Endothelial cell of umbilical vein (primary cell): ENCODE data around the gene LTO1. TPM values are rescaled to one million over a fixed set of nuclear protein-coding genes. Genes with fewer than 3 reads are reported as not detected.

ENCODE experiments used
- BruUV-seq: library from RNA; stranded (reverse); fragments of 400-500 nt; replicated peaks from 2 replicates; lab custom pipeline; 2021; lab: Mats Ljungman, UMichigan
- CTCF ChIA-PET: fragments of 300-600, 350-600 bp; sonication (Branson Sonifier 250); formaldehyde crosslinking; loops from one replicate; lab custom pipeline; 2021; ENCODE audit warnings: antibody characterized with exemption, inconsistent platforms; lab: Charles Lee
- POLR2A ChIA-PET: fragments of 300-600, 350-600 bp; sonication (Branson Sonifier 250); formaldehyde crosslinking; loops from one replicate; lab custom pipeline; 2021; ENCODE audit warnings: antibody characterized with exemption, inconsistent platforms; lab: Charles Lee
- DNase-seq: peaks from one replicate; pipeline ENCODE4 v3.0.0-alpha.2; 2011; ENCODE audit warnings: low read depth, low spot score
- FAIRE-seq: peaks from 2 replicates; lab custom pipeline; 2011; peaks lifted over from hg19 to GRCh38; lab: Jason Lieb, UNC
- H2AFZ ChIP-seq: 2 replicates; pipeline ENCODE4 v1.6.0; 2012; ENCODE audit warnings: low read depth, low read length, control low read depth, inconsistent platforms
- H3K27ac ChIP-seq: 2 replicates; pipeline ENCODE4 v1.5.1; 2011; ENCODE audit warnings: low read depth, mild to moderate bottlenecking, control low read depth, low read length, moderate library complexity; ENCODE audit not compliant: insufficient read depth
- H3K27me3 ChIP-seq, 2 experiments: 2 replicates each; pipeline versions ENCODE4 v1.6.0 to v1.6.1; 2011; ENCODE audit warnings: low read length in 2 of 2, mixed read lengths in 1 of 2; ENCODE audit not compliant: control insufficient read depth in 2 of 2, insufficient read depth in 2 of 2
- H3K36me3 ChIP-seq, 2 experiments: 2 replicates in 1 of 2; 3 replicates in 1 of 2; pipeline ENCODE4 v1.5.1; 2011; ENCODE audit warnings: low read length in 2 of 2, mild to moderate bottlenecking in 1 of 2, moderate library complexity in 1 of 2; ENCODE audit not compliant: control insufficient read depth in 2 of 2, insufficient read depth in 2 of 2; ENCODE audit errors: extremely low read depth in 1 of 2
- H3K4me1 ChIP-seq: 3 replicates; pipeline ENCODE4 v1.5.1; 2011; ENCODE audit warnings: mild to moderate bottlenecking, low read length; ENCODE audit not compliant: control insufficient read depth, insufficient read depth; ENCODE audit errors: extremely low read depth
- H3K4me2 ChIP-seq: 2 replicates; pipeline ENCODE4 v1.6.1; 2011; ENCODE audit warnings: low read length, control low read depth, mixed read lengths; ENCODE audit not compliant: insufficient read depth
- H3K4me3 ChIP-seq, 3 experiments: fragments of 200-600 bp in 1 of 3; sonication (generic), shearing (Covaris generic) in 1 of 3; replicated peaks in 1 of 3; 2 replicates each; pipeline ENCODE4 v1.5.1; 2011 to 2016; ENCODE audit warnings: control low read depth in 3 of 3, low read length in 3 of 3, mild to moderate bottlenecking in 2 of 3, inconsistent platforms in 1 of 3, low read depth in 1 of 3, moderate library complexity in 1 of 3; ENCODE audit not compliant: insufficient read depth in 1 of 3
- H3K79me2 ChIP-seq: 2 replicates; pipeline ENCODE4 v1.6.0; 2012; ENCODE audit warnings: low read length, inconsistent platforms; ENCODE audit not compliant: control insufficient read depth, insufficient read depth
- H3K9ac ChIP-seq: replicated peaks from 2 replicates; pipeline ENCODE3; 2011; ENCODE audit warnings: low read length, control low read depth; ENCODE audit not compliant: insufficient read depth; ENCODE audit errors: extremely low read depth
- H3K9me1 ChIP-seq: replicated peaks from 3 replicates; pipeline ENCODE4 v1.6.0; 2011; ENCODE audit warnings: mild to moderate bottlenecking, low read length; ENCODE audit not compliant: control insufficient read depth, insufficient read depth; ENCODE audit errors: extremely low read depth
- H3K9me3 ChIP-seq: replicated peaks from 2 replicates; pipeline ENCODE4 v1.5.1; 2012; ENCODE audit warnings: low read length, inconsistent platforms; ENCODE audit not compliant: control insufficient read depth, insufficient read depth
- H4K20me1 ChIP-seq: replicated peaks from 2 replicates; pipeline ENCODE3; 2011; ENCODE audit warnings: mild to moderate bottlenecking, low read length; ENCODE audit not compliant: control insufficient read depth, insufficient read depth; ENCODE audit errors: extremely low read depth
- EZH2 ChIP-seq: IDR thresholded peaks from 2 replicates; pipeline ENCODE4 v1.6.1; 2012; ENCODE audit warnings: borderline replicate concordance, low read depth, mild to moderate bottlenecking, moderate library complexity, low read length, inconsistent platforms; ENCODE audit not compliant: severe bottlenecking
- FOS ChIP-seq: IDR thresholded peaks from 2 replicates; pipeline ENCODE4 v1.6.1; 2011; ENCODE audit warnings: mild to moderate bottlenecking, low read length, moderate library complexity, borderline replicate concordance; ENCODE audit not compliant: insufficient read depth
- GATA2 ChIP-seq: IDR thresholded peaks from 2 replicates; pipeline ENCODE4 v1.7.0; 2011; ENCODE audit warnings: low read depth, mild to moderate bottlenecking, moderate library complexity, mixed read lengths, low read length; ENCODE audit not compliant: insufficient read length, insufficient read depth
- JUN ChIP-seq: IDR thresholded peaks from 2 replicates; pipeline ENCODE4 v1.6.1; 2011; ENCODE audit warnings: borderline replicate concordance, low read depth; ENCODE audit not compliant: insufficient read length, insufficient read depth
- MYC ChIP-seq: IDR thresholded peaks from one replicate; pipeline ENCODE4 v1.6.1; 2011; ENCODE audit warnings: mild to moderate bottlenecking, low read depth, low read length
- POLR2A ChIP-seq: IDR thresholded peaks from 2 replicates; pipeline ENCODE4 v1.6.1; 2012; ENCODE audit warnings: low read depth, mild to moderate bottlenecking, control low read depth, low read length
- POLR2AphosphoS5 ChIP-seq: IDR thresholded peaks from 2 replicates; pipeline ENCODE4 v1.6.1; 2012; ENCODE audit warnings: low read depth, mild to moderate bottlenecking, control low read depth, low read length, moderate library complexity; ENCODE audit not compliant: insufficient read depth
- dilution Hi-C: fragments of 300-500 bp; cut with MboI; formaldehyde crosslinking; loops from one replicate; pipeline ENCODE4 v1.15.0; 2019; ENCODE audit warnings: low sequenced_read_pairs; ENCODE audit not compliant: extremely low pct_ligation_motif_present
- intact Hi-C: fragments of 100-400 bp; cut with micrococcal nuclease; formaldehyde crosslinking; loops from one replicate; pipeline ENCODE4 v1.10.0; 2022
- polyA plus RNA-seq, 4 experiments: library from polyadenylated mRNA; depleted of rRNA in 3 of 4; stranded (reverse) in 3 of 4; unstranded in 1 of 4; fragments of >200 nt; gene quantifications; 2 replicates each; pipeline versions ENCODE4 v1.2.1 to v1.2.3, GENCODE V29; 2011 to 2012; ENCODE audit warnings: missing spikeins in 1 of 4
- total RNA-seq: library from RNA; stranded (reverse); gene quantifications from 2 replicates; pipeline ENCODE4 v1.2.3, GENCODE V29; 2021
- TF ChIP-seq, protein P1 (sequence below), 2 donors: IDR thresholded peaks; 1 replicate in 1 of 2; 2 replicates in 1 of 2; pipeline ENCODE4 v1.5.1; 2011; ENCODE audit warnings: low read length in 2 of 2, mild to moderate bottlenecking in 2 of 2, moderate library complexity in 2 of 2, control low read depth in 1 of 2, inconsistent platforms in 1 of 2, low read depth in 1 of 2; ENCODE audit not compliant: insufficient read depth in 1 of 2; ENCODE audit errors: extremely low read depth in 1 of 2
- TF ChIP-seq, protein P2 (sequence below): IDR thresholded peaks from 2 replicates; pipeline ENCODE4 v1.6.1; 2011; ENCODE audit not compliant: insufficient read depth, insufficient read length

LTO1 gene
- total and polyA plus RNA-seq, 2 donors (not counting 3 experiments of a cell fraction or from before 2014, with no cell fraction given), result 26.8 to 30.9 TPM

DNA sequence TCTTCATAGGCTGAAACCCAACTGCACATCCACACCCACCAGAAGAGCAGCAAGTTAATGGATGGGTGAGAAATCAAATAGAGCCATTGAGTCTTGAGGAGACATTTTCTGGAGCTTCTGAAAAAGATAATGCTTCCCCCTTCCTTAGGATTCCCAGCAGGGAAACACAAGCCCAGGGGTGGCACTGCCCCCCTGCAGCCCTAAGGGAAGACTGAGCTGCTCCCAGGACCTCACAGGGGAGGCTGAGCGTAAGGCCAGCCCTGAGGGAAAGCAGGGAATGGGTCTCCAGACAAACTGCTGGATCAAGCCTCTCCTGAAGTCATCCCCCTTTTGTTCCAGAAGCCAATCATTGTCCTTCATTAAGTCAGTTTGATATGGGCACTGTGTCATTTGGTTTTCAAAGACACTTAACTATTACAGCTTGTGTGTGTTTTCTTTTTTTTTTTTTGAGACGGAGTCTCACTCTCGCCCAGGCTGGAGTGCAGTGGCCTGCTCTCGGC lies 15.1 kb downstream of the LTO1 start:
- dilution Hi-C loops (loop anchor here (25.0 kb wide), 1 partner anchor 548 kb away; no protein-coding TSS in a partner anchor), intact Hi-C loops (no loop called here)
- Histone ChIP-seq H3K27me3 (no peaks in the 10 kb centered on the region), H2AFZ (no peak overlapping the region), H3K4me2 (no peak overlapping the region), H3K4me3 (no peak overlapping the region), H3K79me2 (no peaks in the 10 kb centered on the region), H3K27ac (no peak overlapping the region), H3K4me1 (peaks cover 3% of the 10 kb centered on the region), H3K36me3 (peaks cover 2 to 12% of the 10 kb centered on the region in 2 experiments), H3K9me1 (no peaks in the 10 kb centered on the region), H3K9ac (no peak overlapping the region), H4K20me1 (no peaks in the 10 kb centered on the region), H3K9me3 (no peaks in the 10 kb centered on the region)
- FAIRE-seq (no peak), DNase-seq (no peak)
- POLR2A ChIA-PET, result no interaction called here
- no TSS peak for BruUV-seq
- CTCF ChIA-PET, result interaction anchor here (0.8 to 6.1 kb wide), 3 partner anchors 10 to 558 kb away, joined by 4 to 47 read pairs (median 4); no protein-coding TSS in a partner anchor
- TF ChIP-seq POLR2A, result no peak
- TF ChIP-seq, protein P1, sequence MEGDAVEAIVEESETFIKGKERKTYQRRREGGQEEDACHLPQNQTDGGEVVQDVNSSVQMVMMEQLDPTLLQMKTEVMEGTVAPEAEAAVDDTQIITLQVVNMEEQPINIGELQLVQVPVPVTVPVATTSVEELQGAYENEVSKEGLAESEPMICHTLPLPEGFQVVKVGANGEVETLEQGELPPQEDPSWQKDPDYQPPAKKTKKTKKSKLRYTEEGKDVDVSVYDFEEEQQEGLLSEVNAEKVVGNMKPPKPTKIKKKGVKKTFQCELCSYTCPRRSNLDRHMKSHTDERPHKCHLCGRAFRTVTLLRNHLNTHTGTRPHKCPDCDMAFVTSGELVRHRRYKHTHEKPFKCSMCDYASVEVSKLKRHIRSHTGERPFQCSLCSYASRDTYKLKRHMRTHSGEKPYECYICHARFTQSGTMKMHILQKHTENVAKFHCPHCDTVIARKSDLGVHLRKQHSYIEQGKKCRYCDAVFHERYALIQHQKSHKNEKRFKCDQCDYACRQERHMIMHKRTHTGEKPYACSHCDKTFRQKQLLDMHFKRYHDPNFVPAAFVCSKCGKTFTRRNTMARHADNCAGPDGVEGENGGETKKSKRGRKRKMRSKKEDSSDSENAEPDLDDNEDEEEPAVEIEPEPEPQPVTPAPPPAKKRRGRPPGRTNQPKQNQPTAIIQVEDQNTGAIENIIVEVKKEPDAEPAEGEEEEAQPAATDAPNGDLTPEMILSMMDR (IDR thresholded peaks at IDR 0.05; ENCODE audit: extremely low read depth in 1 of 2, insufficient read depth in 1 of 2, low read depth in 1 of 2, low read length in 2 of 2), result no peak
- TF ChIP-seq EZH2, result no peak
- no peak for TF ChIP-seq MYC
- no peak for TF ChIP-seq POLR2AphosphoS5
- TF ChIP-seq JUN, result no peak
- TF ChIP-seq FOS, result no peak
- TF ChIP-seq, protein P2, sequence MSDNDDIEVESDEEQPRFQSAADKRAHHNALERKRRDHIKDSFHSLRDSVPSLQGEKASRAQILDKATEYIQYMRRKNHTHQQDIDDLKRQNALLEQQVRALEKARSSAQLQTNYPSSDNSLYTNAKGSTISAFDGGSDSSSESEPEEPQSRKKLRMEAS, result no peak
- no peak for TF ChIP-seq GATA2
